ENCODE data around the gene CREB1. TPM values are rescaled to one million over a fixed set of nuclear protein-coding genes. Genes with fewer than 3 reads are reported as not detected.

Gene CREB1
- polyA plus RNA-seq, 1 of the 3 experiments (the other 2 are of a cell fraction): 14.5 TPM

- Histone ChIP-seq H3K9ac (no peak overlapping the region), H4K20me1 (ENCODE audit: insufficient read depth) (no peaks in the 10 kb centered on the region), H2AFZ (ENCODE audit: low read depth) (no peak overlapping the region), H3K4me2 (no peak overlapping the region), H3K9me3 (no peaks in the 10 kb centered on the region), H3K4me3 (ENCODE audit: low read depth in 2 of 2, low read length in 1 of 2) (no peak overlapping the region), H3F3A (replicated peaks; ENCODE audit: insufficient read depth) (peaks cover 6% of the 10 kb centered on the region), H3K36me3 (replicated peaks in 1 of 2; ENCODE audit: control insufficient read depth in 1 of 2, insufficient read depth in 2 of 2, low read length in 1 of 2) (no peaks in the 10 kb centered on the region), H3K27ac (ENCODE audit: low read depth in 2 of 2, low read length in 1 of 2) (no peak overlapping the region), H3K79me2 (ENCODE audit: insufficient read depth) (no peaks in the 10 kb centered on the region), H3K4me1 (ENCODE audit: control insufficient read depth in 1 of 2, insufficient read depth in 2 of 2, low read depth in 1 of 2, low read length in 1 of 2) (peaks cover 0 to 9% of the 10 kb centered on the region in 2 experiments; a peak in 3 of 4 replicates), H3K9me2 (no peaks in the 10 kb centered on the region), H3K27me3 (ENCODE audit: insufficient read depth) (no peaks in the 10 kb centered on the region)
- CTCF ChIA-PET: no interaction called here
- DNase-seq: no peak
- TF ChIP-seq EP300 (IDR thresholded peaks at IDR 0.05; ENCODE audit: borderline replicate concordance in 1 of 2, low read depth in 1 of 2, low read length in 1 of 2) (no peak), SMC3 (IDR thresholded peaks at IDR 0.05; ENCODE audit: low read depth, low read length) (no peak), ZBTB33 (IDR thresholded peaks at IDR 0.05; ENCODE audit: borderline replicate concordance, low read depth) (no peak), USF2 (IDR thresholded peaks at IDR 0.05; ENCODE audit: borderline replicate concordance, low read depth, low read length) (no peak), YY1 (IDR thresholded peaks at IDR 0.05; ENCODE audit: low read depth) (no peak), EZH2phosphoT487 (IDR thresholded peaks at IDR 0.05; ENCODE audit: borderline replicate concordance, low read depth) (no peak), CHD2 (IDR thresholded peaks at IDR 0.05; ENCODE audit: low read length, partially characterized antibody) (no peak), TCF12 (IDR thresholded peaks at IDR 0.05) (no peak), POLR2AphosphoS5 (IDR thresholded peaks at IDR 0.05; ENCODE audit: low read depth, low read length) (no peak), FOXJ3 (CRISPR knock-in tag; IDR thresholded peaks at IDR 0.05) (no peak)
- POLR2A ChIA-PET: no interaction called here
- WGBS (ENCODE audit: low lambda C conversion rate): 93% methylated on average over 3 of the region's 3 CpGs
Observed at GRCh38 chr2:207490441-207490840, 39.3 kb upstream of the CREB1 start.

GRCh38 chr2:207491086-207491485, 38.7 kb upstream of the CREB1 start:
- Histone ChIP-seq H3K4me1 (ENCODE audit: control insufficient read depth in 1 of 2, insufficient read depth in 2 of 2, low read depth in 1 of 2, low read length in 1 of 2) (peaks cover 0 to 9% of the 10 kb centered on the region in 2 experiments; a peak in 3 of 4 replicates), H3K79me2 (ENCODE audit: insufficient read depth) (no peaks in the 10 kb centered on the region), H3K9me3 (no peaks in the 10 kb centered on the region), H4K20me1 (ENCODE audit: insufficient read depth) (no peaks in the 10 kb centered on the region), H3K4me2 (no peak overlapping the region), H2AFZ (ENCODE audit: low read depth) (no peak overlapping the region), H3K4me3 (ENCODE audit: low read depth in 2 of 2, low read length in 1 of 2) (no peak overlapping the region), H3K27ac (ENCODE audit: low read depth in 2 of 2, low read length in 1 of 2) (no peak overlapping the region), H3K36me3 (replicated peaks in 1 of 2; ENCODE audit: control insufficient read depth in 1 of 2, insufficient read depth in 2 of 2, low read length in 1 of 2) (no peaks in the 10 kb centered on the region), H3K9ac (no peak overlapping the region), H3F3A (replicated peaks; ENCODE audit: insufficient read depth) (peaks cover 6% of the 10 kb centered on the region), H3K9me2 (no peaks in the 10 kb centered on the region), H3K27me3 (ENCODE audit: insufficient read depth) (no peaks in the 10 kb centered on the region)
- WGBS (ENCODE audit: low lambda C conversion rate): 87% methylated on average over 2 of the region's 2 CpGs
- DNase-seq: no peak
- TF ChIP-seq JUND (IDR thresholded peaks at IDR 0.05): no peak
- POLR2A ChIA-PET: no interaction called here
- CTCF ChIA-PET: no interaction called here

Measured in SK-N-SH (cell line).